ENCODE measurements around the gene DYRK1A. TPM values are rescaled to one million over a fixed set of nuclear protein-coding genes. Genes with fewer than 3 reads are reported as not detected.
"Not testable (repeated sequence)": the region's sequence is repeated elsewhere in the genome, so short reads cannot be mapped to it uniquely, and the experiment has no call there.

DYRK1A gene
- total RNA-seq, 1 experiment from 2014 or later = 38.8 TPM

DNA sequence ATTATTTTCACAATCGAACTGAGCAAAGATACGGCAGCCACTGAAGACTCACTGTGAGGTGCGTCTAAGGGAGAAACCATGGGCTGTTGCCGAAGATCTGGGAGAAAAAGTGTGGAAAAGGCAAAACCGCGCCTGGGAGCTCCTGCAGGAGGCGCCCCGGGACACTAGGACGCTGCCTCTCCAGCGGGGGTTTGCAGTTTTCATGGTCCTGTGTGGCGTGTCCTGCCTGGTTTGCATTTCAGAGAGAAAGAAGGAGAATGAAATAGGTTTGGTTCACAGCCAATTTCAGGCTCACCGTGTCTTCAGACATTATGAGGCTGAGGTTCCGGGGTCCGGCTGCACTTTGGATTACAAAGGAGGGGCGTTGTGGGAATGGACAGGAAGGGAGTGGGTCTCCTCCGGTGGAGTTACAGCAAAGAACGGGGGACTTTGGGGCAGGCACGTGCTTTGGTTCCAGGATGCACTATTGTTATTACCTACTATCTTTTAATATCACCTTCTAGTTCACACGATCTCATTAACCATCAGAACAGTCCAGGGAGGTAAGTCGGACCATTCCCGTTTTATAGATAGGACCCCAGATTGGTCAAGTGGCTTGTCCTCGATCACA is 179.8 kb downstream of the DYRK1A start:
- no peak for DNase-seq (ENCODE audit: extremely low read depth, low read depth)

DNA sequence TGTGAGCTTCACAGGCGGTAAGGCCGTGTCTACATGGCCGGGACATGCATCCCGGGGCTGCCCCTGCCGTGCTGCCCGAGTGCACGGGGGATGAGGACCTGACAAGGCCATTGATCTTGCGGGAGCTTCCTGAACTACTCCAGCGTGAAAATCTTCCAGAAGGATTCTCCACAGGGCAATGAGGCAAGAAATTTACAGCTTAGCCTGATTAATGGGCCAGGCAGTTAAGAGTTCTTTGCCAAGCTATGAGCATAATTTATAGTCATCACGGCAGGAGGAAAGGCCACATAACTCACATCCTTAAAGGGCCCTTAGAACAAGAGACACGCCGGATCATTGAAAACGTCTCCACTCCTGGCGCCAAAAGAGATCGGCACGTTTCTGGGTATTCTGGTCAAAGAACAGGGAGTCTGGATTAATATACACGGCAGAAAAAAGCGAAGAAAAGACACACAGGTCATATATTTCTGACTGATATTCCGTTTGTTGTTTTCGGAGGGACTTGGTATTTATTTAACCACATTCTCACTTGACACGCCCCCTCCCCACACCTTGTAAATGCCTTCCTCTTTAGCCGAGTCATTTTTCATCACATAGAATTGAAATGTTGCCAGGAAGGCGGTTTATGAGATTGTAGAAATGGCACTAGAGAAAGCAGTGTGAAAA is 180.5 kb downstream of the DYRK1A start:
- no peak for DNase-seq (ENCODE audit: extremely low read depth, low read depth)

GRCh38 chr21:37547615-37548200 is 181.1 kb downstream of the DYRK1A start:
- DNase-seq (ENCODE audit: extremely low read depth, low read depth) = no peak

GRCh38 chr21:37548521-37548981 is 182.0 kb downstream of the DYRK1A start:
- no peak for DNase-seq (ENCODE audit: extremely low read depth, low read depth)

DNA sequence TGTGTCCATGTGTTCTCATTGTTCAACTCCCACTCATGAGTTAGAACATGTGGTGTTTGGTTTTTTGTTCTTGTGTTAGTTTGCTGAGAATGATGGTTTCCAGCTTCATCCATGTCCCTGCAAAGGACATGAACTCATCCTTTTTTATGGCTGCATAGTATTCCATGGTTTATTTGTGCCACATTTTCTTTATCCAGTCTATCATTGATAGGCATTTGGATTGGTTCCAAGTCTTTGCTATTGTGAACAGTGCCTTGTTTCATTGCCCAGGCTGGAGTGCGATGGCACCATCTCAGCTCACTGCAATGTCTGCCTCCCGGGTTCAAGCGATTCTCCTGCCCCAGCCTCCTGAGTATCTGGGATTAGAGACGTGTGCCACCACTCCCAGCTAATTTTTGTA is 183.2 kb downstream of the DYRK1A start:
- DNase-seq (ENCODE audit: extremely low read depth, low read depth) = not testable (repeated sequence)

DNA sequence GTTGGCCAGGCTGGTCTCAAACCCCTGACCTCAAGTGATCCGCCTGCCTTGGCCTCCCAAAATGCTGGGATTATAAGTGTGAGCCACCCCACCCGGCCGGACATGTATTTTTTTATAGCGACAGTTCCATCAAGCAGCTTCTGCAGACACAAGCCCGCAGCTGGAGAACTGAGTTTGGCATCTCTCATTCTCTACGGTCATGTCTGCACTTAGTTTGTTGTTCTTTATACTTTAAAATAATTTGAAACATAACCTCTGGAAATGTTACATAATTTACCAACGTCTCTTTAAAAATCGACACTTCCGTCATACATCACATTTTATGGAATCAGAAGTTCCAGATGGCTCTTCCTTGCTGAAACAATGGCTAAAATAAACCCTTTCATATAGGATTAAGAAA is 183.6 kb downstream of the DYRK1A start:
- DNase-seq (ENCODE audit: extremely low read depth, low read depth) = no peak

- DNase-seq (ENCODE audit: extremely low read depth, low read depth) = no peak
Observed at GRCh38 chr21:37550618-37551330, 184.2 kb downstream of the DYRK1A start.

DNA sequence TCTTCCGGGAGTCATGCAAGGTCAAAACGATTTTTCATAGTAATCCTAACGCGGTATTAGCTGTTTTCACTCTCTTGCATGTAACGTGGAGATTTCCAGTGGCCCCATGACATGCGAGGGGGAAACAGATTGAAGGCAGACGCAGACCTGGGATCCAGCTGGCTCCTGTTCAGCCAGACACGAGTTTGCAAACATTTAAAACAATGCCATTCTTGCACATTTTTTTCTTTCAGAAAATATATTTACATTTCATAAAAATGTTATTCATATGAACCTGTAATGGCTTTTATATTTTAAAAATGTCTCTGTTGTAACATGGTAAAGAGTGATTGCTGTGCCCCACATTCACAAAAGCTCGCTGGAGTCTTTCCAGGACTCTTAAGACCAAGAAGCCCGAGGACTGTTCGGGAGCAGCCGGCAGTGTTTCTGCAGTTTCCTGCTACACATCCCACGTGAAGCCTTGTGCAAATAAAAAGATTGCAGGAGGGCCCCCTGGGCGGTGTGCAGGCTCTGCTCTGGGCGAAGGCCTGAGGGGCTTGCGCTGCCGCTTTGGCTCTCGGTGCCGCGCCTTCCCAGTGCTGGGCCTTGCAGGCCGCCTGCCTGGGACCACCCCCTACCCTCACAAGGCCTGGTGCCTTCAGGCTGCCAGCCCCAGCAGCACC is 184.9 kb downstream of the DYRK1A start:
- no peak for DNase-seq (ENCODE audit: extremely low read depth, low read depth)

DNA sequence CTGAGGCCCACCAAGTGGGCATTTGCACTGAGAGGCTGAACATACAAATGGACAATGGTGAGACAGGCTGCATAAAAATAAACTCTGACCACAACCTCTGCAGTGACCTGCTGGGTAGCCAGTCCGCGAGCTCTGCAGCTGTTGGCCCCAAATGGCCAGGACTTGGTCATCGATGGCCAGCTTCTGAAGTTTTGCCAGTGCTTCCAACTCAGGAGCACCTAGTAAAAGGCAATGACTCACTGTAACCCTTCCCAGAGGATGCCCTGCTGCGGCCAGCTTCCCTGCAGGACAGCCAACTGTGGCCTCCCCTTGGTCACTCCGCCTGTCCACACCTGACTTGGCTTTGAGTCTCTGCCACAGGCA is 185.4 kb downstream of the DYRK1A start:
- no peak for DNase-seq (ENCODE audit: extremely low read depth, low read depth)

DNA sequence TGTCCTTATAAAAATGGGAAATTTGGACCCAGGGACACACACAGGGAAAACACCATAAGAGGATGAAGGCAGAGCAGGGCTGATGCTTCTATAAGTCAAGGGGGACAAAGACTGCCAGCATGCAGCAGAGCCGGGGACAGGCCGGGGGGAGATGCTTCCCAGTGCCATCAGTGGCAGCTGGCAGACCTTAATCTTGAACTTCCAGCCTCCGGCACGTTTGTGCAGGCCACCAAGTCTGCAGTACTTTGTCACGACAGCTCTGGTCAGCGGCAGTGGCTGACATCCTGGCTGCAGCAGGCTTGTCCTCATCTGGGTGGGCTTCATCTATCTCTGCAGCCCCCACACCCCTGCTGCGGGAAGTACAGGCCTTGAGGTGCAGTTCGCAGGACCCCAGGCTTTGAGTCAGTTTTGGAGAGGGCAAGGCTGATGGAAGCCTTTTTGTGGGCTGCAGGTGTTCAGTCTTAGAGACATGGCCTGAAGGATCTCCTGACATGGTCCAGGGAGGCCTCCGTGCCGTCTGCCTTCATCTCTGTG is 186.0 kb downstream of the DYRK1A start:
- DNase-seq (ENCODE audit: extremely low read depth, low read depth) = no peak

GRCh38 chr21:37553078-37553481 is 186.5 kb downstream of the DYRK1A start:
- no peak for DNase-seq (ENCODE audit: extremely low read depth, low read depth)

DNA sequence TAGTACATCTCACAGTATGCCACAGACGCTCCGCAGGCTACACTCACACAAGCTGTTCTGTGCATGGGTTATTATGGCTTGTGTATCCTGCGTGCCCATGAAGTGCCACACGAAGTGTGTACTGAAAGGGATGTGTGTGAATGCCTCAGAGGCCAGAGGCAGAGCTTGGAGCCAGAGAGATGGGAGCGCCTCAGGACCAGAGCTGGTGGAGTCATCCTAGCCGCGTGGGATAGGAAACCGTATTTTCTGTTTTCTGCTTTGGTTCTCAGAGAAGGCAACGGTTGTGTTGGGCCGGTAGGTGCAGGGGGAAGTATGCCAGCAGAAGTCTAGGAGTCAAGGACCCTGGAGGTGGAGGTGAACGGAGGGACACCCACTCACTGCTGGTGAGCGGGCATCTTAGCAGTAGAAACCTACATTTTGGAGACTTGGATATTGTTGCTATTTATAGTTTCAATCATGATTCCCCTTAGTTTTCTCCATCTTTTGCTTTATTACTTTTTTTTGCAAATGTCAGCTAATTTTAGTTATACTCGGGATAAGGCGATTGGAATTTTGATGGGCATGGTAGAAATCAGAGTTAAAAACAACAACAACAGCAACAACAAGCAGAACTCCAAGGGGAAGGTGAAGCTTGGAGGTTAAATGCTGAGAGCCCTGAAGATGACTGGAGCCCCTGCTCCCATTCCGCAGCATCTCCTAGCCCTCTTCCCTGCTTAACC is 188.2 kb downstream of the DYRK1A start:
- no peak for DNase-seq (ENCODE audit: extremely low read depth, low read depth)

DNA sequence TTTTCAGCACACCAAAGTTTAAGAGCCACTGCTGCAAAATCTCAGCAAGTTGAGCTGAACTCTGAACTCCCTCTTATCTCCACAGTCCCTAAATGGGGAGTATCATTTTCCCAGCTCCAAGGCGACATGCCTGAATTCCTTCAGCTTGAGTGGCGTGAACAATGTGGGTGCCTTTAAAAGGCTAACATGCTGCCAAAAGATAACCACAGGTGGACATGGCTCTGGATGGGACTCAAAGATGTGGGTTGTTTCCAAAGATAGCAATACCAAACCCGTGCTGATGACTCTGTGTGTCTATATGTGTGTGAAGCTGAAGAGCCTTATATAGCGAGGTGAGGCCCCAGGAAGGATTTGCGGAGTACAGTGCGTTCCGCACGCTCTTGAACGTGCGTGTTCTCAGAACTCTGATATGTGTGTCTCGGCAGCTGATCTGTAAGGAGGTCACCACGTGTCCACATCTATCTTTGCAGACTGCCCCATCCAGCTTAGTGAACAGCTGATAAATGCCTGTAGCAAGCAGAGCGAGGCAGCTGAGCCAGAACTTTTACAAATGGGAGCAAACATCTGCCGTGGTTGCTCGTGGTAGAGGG is 189.2 kb downstream of the DYRK1A start:
- no peak for DNase-seq (ENCODE audit: extremely low read depth, low read depth)

GRCh38 chr21:37557261-37557950 is 190.8 kb downstream of the DYRK1A start:
- no peak for DNase-seq (ENCODE audit: extremely low read depth, low read depth)

DNA sequence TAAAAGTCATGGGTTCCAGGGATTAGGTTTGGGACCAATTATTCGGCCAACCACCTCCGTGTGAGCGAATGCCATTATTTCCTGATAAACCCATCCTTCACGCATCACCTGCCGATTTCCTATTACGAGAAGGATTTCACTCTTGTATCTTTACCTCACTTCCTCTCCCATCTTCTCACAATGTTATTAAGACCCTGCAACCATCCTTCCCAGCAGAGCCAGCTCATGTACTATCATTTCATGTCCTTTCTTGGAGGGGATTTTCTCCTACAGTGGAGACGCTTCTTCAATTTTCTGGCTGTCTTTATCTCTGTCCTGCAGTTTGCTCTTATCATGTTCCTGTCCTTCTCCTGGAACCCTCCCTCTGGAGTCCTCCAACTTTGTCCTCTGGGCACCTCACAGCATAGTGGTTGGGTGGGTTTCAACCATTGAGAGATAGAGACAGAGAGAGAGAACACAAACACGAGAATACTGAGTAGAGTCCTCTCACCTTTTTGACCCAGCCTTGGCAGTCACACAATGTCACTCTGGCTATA is 192.2 kb downstream of the DYRK1A start:
- DNase-seq (ENCODE audit: extremely low read depth, low read depth) = no peak

DNA sequence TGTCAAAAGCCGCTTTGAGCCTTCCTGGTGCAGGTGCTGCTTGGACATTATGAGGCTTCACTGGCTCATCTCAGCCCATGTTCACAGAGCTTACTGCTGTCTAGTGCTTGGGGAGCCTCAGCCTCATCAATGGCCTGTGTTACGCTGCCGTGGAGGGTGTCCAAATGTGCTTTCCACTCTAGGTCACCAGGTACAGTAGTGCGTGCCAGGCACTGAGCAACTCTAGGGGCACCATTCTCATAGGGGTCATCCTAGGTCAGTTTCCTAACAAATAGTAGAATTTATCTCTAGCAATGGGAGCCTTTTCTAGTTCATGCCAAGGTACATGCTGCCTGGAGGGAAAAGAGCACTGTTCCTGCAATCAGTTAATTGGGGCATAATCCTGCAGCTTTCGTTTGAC is 193.8 kb downstream of the DYRK1A start:
- DNase-seq (ENCODE audit: extremely low read depth, low read depth) = no peak

DNA sequence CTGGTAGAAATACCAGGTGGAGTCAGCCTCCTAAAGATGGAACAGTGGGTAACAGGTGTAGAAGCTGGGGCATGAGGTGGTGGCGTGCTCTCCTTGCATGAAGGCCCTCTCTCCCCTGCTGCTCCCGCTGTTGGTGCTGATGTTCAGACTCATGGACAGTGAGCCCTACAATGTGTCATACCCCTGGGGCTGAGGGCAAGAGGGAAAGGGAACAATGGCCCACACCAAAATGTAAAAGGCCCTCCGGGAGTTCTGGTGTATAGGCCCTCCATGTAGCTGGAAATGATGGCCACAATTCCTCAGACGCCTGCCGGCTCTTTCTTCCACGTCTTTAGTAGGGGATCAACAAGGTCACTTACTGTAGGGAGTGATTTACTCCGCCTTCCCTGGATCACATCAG is 194.9 kb downstream of the DYRK1A start:
- DNase-seq (ENCODE audit: extremely low read depth, low read depth) = no peak

DNA sequence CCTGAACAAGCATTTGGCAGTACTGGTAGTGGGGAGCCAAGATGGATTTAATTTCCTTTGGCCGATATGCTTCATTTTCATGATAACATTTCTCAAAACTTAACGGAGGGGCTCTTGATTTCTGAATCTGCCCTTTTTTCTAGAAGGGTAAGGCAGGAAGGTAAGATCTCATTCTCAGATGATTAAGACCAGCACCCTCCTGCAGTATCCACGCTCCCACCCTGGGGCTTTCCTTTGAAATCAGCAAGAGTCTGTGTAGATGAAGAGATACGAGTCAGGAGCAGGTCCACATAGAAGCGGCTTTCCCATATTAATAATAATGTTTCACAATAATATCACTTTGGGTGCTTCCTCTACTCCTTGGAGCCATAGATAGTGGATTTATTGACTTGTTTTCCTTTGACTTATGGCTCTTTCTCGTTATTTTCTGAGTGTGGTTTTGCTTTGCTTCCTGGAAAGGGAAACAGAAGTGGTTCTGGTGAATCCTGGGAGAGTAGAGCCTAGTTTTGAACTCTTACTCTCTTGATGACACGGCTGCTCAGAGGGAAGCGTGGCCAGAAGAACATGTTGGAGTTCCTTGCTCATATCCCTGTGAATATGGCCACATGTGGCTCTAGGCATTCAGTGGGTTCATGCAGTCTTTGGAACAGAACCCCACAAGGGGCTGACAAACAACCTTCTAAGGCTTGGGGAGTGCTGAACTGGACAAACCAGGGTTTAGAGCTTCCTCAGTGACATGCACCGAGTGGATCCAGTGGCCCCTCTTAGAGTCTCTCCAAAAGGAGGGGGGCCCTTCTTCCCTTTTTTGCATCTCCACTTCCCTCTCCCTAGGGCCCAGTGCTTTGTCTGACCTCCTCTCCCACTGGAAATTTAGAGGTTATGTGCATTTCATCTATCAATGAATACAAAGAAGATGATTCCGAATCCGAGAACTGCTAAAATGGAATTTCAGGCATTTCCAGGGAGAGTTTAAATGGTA is 195.7 kb downstream of the DYRK1A start:
- no peak for DNase-seq (ENCODE audit: extremely low read depth, low read depth)

Data from NCI-H460 (cell line).